GM12872 (cell line): ENCODE data around the gene SETBP1.

Experiments used
- CTCF ChIP-seq: IDR thresholded peaks from 3 replicates; pipeline ENCODE4 v1.5.1; 2011; ENCODE audit warnings: low read depth, mild to moderate bottlenecking, low read length, moderate library complexity; ENCODE audit not compliant: insufficient read depth

The SETBP1 gene

GRCh38 chr18:44938720-44939665 is 258.3 kb downstream of the SETBP1 start:
- TF ChIP-seq CTCF: no peak

- no peak for TF ChIP-seq CTCF
These were observed 260.8 kb downstream of the SETBP1 start for GRCh38 chr18:44941516-44941915.

- TF ChIP-seq CTCF: no peak
These were observed 261.4 kb downstream of the SETBP1 start for GRCh38 chr18:44942073-44942472.

- no peak for TF ChIP-seq CTCF
These were observed 262.7 kb downstream of the SETBP1 start for GRCh38 chr18:44943311-44943881.

- no peak for TF ChIP-seq CTCF
These were observed 263.8 kb downstream of the SETBP1 start for GRCh38 chr18:44944461-44944860.

GRCh38 chr18:44945888-44946401 is 265.3 kb downstream of the SETBP1 start:
- no peak for TF ChIP-seq CTCF

- no peak for TF ChIP-seq CTCF
These were observed 265.9 kb downstream of the SETBP1 start for GRCh38 chr18:44946529-44947113.
